Measurements from ENCODE around the gene SFTPB. TPM values are rescaled to one million over a fixed set of nuclear protein-coding genes. Genes with fewer than 3 reads are reported as not detected.

SFTPB gene
- polyA plus RNA-seq, 1 donor from 2014 or later, result not detected

DNA sequence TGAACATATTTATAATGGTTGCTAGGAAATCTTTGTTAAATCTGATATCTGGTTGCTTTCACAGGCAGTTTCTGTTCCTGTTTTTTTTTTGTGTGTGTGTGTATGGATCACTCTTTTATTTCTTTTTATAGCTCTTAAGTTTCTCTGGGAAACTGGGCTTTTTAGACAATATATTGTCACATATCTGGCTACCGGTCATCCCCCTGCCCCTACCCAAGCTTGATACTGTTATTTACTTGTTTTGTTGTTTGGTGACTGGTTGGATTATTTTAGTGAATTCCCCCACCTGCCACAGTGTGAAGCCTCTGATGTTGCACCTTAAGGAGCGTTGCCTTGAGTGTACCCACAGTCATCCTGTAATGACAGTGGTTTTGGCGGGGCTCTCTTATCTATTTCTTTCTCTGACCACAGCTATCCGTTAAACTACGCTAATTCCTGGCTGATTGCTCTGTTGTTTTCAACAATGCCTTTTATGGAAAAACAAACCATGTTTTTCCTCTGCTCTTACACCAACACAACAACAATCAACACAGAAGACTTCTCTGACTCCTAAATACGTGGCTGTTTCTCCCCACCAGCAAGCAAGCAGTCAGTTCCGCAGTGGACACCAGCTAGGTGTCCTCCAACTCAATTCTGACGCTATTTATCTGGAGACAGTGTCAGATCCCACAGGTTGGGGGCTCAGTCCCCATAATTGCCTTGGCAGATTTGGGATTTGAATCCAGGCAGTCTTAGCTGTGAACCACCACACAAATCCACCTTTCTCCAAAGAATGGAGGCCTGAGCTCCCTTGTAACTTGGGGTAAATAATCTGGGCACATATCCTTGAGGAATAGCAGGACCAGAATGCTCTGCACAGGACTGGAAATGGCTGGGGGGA lies 37.0 kb upstream of the SFTPB start:
- Histone ChIP-seq H3F3A (ENCODE audit: insufficient read depth, low read length, poor library complexity, severe bottlenecking) (no peaks in the 10 kb centered on the region), H3K4me3 (ENCODE audit: low read length) (no peak overlapping the region), H2AFZ (ENCODE audit: low read depth, low read length) (no peak overlapping the region), H3K36me3 (ENCODE audit: insufficient read depth, low read length) (no peaks in the 10 kb centered on the region), H3K79me2 (replicated peaks; ENCODE audit: insufficient read depth, low read length) (no peaks in the 10 kb centered on the region), H3K4me2 (ENCODE audit: low read length) (no peak overlapping the region), H3K27me3 (ENCODE audit: insufficient read depth, low read depth, low read length) (no peaks in the 10 kb centered on the region), H4K20me1 (ENCODE audit: insufficient read depth) (no peaks in the 10 kb centered on the region), H3K9ac (ENCODE audit: low read length) (no peak overlapping the region), H3K9me2 (ENCODE audit: insufficient read depth, low read length) (no peaks in the 10 kb centered on the region), H3K27ac (ENCODE audit: low read length) (no peak overlapping the region), H3K9me3 (ENCODE audit: low read length) (no peaks in the 10 kb centered on the region)
- TF ChIP-seq TAF1 (IDR thresholded peaks at IDR 0.05; ENCODE audit: low read depth), result no peak
- no peak for TF ChIP-seq SMC3 (conservative IDR thresholded peaks at IDR 0.05; ENCODE audit: poor library complexity)
- no peak for TF ChIP-seq POLR2AphosphoS5 (IDR thresholded peaks at IDR 0.05)
- TF ChIP-seq, protein P1, sequence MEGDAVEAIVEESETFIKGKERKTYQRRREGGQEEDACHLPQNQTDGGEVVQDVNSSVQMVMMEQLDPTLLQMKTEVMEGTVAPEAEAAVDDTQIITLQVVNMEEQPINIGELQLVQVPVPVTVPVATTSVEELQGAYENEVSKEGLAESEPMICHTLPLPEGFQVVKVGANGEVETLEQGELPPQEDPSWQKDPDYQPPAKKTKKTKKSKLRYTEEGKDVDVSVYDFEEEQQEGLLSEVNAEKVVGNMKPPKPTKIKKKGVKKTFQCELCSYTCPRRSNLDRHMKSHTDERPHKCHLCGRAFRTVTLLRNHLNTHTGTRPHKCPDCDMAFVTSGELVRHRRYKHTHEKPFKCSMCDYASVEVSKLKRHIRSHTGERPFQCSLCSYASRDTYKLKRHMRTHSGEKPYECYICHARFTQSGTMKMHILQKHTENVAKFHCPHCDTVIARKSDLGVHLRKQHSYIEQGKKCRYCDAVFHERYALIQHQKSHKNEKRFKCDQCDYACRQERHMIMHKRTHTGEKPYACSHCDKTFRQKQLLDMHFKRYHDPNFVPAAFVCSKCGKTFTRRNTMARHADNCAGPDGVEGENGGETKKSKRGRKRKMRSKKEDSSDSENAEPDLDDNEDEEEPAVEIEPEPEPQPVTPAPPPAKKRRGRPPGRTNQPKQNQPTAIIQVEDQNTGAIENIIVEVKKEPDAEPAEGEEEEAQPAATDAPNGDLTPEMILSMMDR (IDR thresholded peaks at IDR 0.05; ENCODE audit: poor library complexity, severe bottlenecking), result no peak
- no peak for TF ChIP-seq EP300 (conservative IDR thresholded peaks at IDR 0.05; ENCODE audit: poor library complexity, severe bottlenecking)
- no peak for TF ChIP-seq MXI1 (conservative IDR thresholded peaks at IDR 0.05; ENCODE audit: poor library complexity, severe bottlenecking)
- no peak for TF ChIP-seq RAD21 (conservative IDR thresholded peaks at IDR 0.05)
- TF ChIP-seq, protein P2, sequence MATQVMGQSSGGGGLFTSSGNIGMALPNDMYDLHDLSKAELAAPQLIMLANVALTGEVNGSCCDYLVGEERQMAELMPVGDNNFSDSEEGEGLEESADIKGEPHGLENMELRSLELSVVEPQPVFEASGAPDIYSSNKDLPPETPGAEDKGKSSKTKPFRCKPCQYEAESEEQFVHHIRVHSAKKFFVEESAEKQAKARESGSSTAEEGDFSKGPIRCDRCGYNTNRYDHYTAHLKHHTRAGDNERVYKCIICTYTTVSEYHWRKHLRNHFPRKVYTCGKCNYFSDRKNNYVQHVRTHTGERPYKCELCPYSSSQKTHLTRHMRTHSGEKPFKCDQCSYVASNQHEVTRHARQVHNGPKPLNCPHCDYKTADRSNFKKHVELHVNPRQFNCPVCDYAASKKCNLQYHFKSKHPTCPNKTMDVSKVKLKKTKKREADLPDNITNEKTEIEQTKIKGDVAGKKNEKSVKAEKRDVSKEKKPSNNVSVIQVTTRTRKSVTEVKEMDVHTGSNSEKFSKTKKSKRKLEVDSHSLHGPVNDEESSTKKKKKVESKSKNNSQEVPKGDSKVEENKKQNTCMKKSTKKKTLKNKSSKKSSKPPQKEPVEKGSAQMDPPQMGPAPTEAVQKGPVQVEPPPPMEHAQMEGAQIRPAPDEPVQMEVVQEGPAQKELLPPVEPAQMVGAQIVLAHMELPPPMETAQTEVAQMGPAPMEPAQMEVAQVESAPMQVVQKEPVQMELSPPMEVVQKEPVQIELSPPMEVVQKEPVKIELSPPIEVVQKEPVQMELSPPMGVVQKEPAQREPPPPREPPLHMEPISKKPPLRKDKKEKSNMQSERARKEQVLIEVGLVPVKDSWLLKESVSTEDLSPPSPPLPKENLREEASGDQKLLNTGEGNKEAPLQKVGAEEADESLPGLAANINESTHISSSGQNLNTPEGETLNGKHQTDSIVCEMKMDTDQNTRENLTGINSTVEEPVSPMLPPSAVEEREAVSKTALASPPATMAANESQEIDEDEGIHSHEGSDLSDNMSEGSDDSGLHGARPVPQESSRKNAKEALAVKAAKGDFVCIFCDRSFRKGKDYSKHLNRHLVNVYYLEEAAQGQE (IDR thresholded peaks at IDR 0.05; ENCODE audit: borderline replicate concordance), result no peak
- no peak for TF ChIP-seq EZH2 (IDR thresholded peaks at IDR 0.05; ENCODE audit: borderline replicate concordance, insufficient read depth, low read length, poor library complexity, severe bottlenecking)

DNA sequence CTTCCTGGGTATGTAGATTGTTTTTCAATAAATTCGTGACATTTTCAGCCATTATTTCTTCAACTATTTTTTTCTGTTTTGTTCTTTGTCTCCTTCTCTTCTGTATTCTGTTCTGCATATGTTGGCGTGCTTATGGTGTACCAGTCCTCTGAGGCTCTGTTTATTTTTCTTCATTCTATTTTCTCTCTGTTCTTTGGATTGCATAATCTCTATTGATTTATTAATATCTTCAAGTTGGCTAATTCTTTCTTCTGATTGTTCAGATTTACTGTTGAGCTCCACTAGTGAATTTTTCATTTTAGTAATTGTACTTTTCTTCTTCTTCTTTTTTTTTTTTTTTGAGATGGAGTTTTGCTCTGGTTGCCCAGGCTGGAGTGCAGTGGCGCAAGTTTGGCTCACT lies 36.0 kb upstream of the SFTPB start:
- H3K36me3 ChIP-seq (ENCODE audit: insufficient read depth, low read length), result no peaks in the 10 kb centered on the region
- no peaks in the 10 kb centered on the region for H3K9me3 ChIP-seq (ENCODE audit: low read length)
- H3K9ac ChIP-seq (ENCODE audit: low read length), result no peak overlapping the region
- no peak overlapping the region for H2AFZ ChIP-seq (ENCODE audit: low read depth, low read length)
- no peak overlapping the region for H3K4me3 ChIP-seq (ENCODE audit: low read length)
- no peaks in the 10 kb centered on the region for H3K9me2 ChIP-seq (ENCODE audit: insufficient read depth, low read length)
- H3K79me2 ChIP-seq (replicated peaks; ENCODE audit: insufficient read depth, low read length), result no peaks in the 10 kb centered on the region
- no peaks in the 10 kb centered on the region for H3K27me3 ChIP-seq (ENCODE audit: insufficient read depth, low read depth, low read length)
- no peak overlapping the region for H3K27ac ChIP-seq (ENCODE audit: low read length)
- no peaks in the 10 kb centered on the region for H4K20me1 ChIP-seq (ENCODE audit: insufficient read depth)
- TF ChIP-seq EP300 (conservative IDR thresholded peaks at IDR 0.05; ENCODE audit: poor library complexity, severe bottlenecking), result no peak
- TF ChIP-seq, protein P1 (IDR thresholded peaks at IDR 0.05; ENCODE audit: poor library complexity, severe bottlenecking), result no peak
- H3K4me2 ChIP-seq (ENCODE audit: low read length), result no peak overlapping the region
- H3F3A ChIP-seq (ENCODE audit: insufficient read depth, low read length, poor library complexity, severe bottlenecking), result no peaks in the 10 kb centered on the region
